Activated CD8-positive, alpha-beta T cell treated with anti-CD3 and anti-CD28 coated beads for 36 hours (primary cell): ENCODE results near the gene ATP5ME. TPM values are rescaled to one million over a fixed set of nuclear protein-coding genes. Genes with fewer than 3 reads are reported as not detected.
A peak's percentile ranks its signal among the peaks of the same experiment; 100 is the strongest.

Experiments
- ATAC-seq: fragments of 200-7000 bp; cut with Tn5 transposase; one replicate; pipeline ENCODE4 v1.10.0; 2021; ENCODE audit warnings: mild to moderate bottlenecking, moderate library complexity
- CTCF ChIA-PET: fragments of 350-600 bp; sonication (Branson Sonifier 250); formaldehyde crosslinking; loops from one replicate; lab custom pipeline; 2021; ENCODE audit warnings: antibody characterized with exemption; lab: Charles Lee
- POLR2A ChIA-PET: fragments of 350-600 bp; sonication (Branson Sonifier 250); formaldehyde crosslinking; loops from one replicate; lab custom pipeline; 2021; ENCODE audit warnings: antibody characterized with exemption; lab: Charles Lee
- DNase-seq: peaks from one replicate; pipeline ENCODE4 v3.0.0-alpha.2; 2020
- H3K27ac Mint-ChIP-seq: one replicate; pipeline ENCODE4 v1.8.0; 2021; ENCODE audit warnings: mild to moderate bottlenecking, mixed read lengths
- H3K27me3 Mint-ChIP-seq: one replicate; pipeline ENCODE4 v1.8.0; 2021; ENCODE audit warnings: mixed read lengths
- H3K36me3 Mint-ChIP-seq: one replicate; pipeline ENCODE4 v1.8.0; 2021; ENCODE audit warnings: low read depth, mixed read lengths
- H3K4me1 Mint-ChIP-seq: one replicate; pipeline ENCODE4 v1.8.0; 2021; ENCODE audit warnings: low read depth, mixed read lengths
- H3K4me3 Mint-ChIP-seq: one replicate; pipeline ENCODE4 v1.8.0; 2021; ENCODE audit warnings: mild to moderate bottlenecking, moderate library complexity, mixed read lengths
- H3K9me3 Mint-ChIP-seq: one replicate; pipeline ENCODE4 v1.8.0; 2021; ENCODE audit warnings: mixed read lengths
- intact Hi-C: fragments of 100-400 bp; cut with micrococcal nuclease; formaldehyde crosslinking; loops from one replicate; pipeline ENCODE4 v1.10.0; 2022
- total RNA-seq, 2 experiments: library from RNA; stranded (reverse); gene quantifications; one replicate each; pipeline ENCODE4 v1.2.3, GENCODE V29; 2021
- TF ChIP-seq, protein P1 (sequence below): fragments of 200-600 bp; IDR thresholded peaks from one replicate; pipeline ENCODE4 v1.8.0; 2022; ENCODE audit warnings: antibody characterized with exemption, mild to moderate bottlenecking

The ATP5ME gene
- total RNA-seq, 2 experiments from 2014 or later = 221 to 234 TPM

DNA sequence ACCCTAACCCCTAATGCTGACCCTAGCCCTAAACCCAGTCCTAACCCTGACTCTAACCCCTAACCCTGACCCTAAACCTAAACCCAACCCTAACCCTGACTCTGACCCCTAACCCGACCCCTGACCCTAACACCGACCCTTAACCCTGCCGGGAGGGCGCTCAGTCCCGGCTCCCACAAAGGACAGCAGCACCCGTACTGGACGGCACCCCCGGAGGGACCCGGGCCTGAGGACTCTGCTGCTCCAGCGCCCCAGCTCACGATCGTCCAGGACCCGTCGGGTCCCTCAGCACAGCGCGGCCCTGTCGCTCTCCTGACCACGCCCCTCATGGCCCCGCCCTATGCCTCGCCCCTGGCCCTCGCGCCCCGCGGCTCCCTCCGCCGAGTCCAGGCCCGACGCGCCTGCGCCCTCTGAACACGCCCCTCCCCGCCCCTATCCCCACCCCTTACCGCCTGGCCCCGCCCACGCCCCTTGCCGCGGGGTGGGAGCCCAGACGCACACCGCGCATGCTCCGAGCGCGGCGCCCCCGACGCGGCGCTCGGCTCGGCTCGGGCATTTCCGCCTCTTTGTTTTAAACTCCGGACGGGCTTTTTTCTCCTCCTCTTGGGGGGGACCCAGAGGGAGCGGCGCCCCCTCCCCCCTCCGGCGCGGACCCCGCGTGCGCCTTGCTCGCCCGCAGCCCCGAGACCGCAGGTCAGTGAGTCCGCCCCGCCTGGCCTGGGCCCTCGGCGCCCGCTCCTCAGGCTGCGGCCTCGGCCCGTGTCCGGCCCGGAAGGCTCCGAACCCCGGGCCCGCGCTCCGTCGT lies 31.4 kb upstream of the ATP5ME start, which contains the start of gene PCGF3:
TSS of gene PCGF3 (plus strand) at position 555 of the 805 bp plus-strand sequence. CDS start 27,849 bp downstream, outside the sequence.
- intact Hi-C loops = no loop called here
- POLR2A ChIA-PET = no interaction called here
- H3K4me3 Mint-ChIP-seq = peak within 1 kb of the TSS; percentile 68
- ATAC-seq (peak; percentile 99), DNase-seq (peak; percentile 98)
- no peak within 1 kb of the TSS for H3K27ac Mint-ChIP-seq
- no peaks in the 10 kb centered on the region for H3K9me3 Mint-ChIP-seq
- peaks cover 3% of the 10 kb centered on the region for H3K36me3 Mint-ChIP-seq
- TF ChIP-seq, protein P1, sequence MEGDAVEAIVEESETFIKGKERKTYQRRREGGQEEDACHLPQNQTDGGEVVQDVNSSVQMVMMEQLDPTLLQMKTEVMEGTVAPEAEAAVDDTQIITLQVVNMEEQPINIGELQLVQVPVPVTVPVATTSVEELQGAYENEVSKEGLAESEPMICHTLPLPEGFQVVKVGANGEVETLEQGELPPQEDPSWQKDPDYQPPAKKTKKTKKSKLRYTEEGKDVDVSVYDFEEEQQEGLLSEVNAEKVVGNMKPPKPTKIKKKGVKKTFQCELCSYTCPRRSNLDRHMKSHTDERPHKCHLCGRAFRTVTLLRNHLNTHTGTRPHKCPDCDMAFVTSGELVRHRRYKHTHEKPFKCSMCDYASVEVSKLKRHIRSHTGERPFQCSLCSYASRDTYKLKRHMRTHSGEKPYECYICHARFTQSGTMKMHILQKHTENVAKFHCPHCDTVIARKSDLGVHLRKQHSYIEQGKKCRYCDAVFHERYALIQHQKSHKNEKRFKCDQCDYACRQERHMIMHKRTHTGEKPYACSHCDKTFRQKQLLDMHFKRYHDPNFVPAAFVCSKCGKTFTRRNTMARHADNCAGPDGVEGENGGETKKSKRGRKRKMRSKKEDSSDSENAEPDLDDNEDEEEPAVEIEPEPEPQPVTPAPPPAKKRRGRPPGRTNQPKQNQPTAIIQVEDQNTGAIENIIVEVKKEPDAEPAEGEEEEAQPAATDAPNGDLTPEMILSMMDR = no peak
- CTCF ChIA-PET = no interaction called here
- peaks cover 20% of the 10 kb centered on the region for H3K4me1 Mint-ChIP-seq
- H3K27me3 Mint-ChIP-seq = no peaks in the 10 kb centered on the region

DNA sequence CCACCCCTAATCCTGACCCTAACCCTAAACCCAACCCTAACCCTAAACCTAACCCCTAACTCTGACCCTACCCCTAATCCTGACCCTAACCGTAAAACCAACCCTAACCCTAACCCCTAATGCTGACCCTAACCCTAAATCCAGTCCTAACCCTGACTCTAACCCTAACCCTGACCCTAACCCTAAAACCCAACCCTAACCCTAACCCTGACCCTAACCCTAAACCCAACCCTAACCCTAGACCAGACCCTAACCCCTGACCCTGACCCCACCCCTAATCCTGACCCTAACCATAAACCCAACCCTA lies 30.8 kb upstream of the ATP5ME start:
- ChIA-PET CTCF (no interaction called here), POLR2A (no interaction called here)
- Mint-ChIP-seq H3K27me3 (no peaks in the 10 kb centered on the region), H3K9me3 (no peaks in the 10 kb centered on the region), H3K36me3 (peaks cover 3% of the 10 kb centered on the region), H3K4me3 (peak overlapping the region; percentile 68), H3K4me1 (peaks cover 18% of the 10 kb centered on the region), H3K27ac (no peak overlapping the region)
- intact Hi-C loops = no loop called here
- no peak for ATAC-seq
- no peak for DNase-seq
- TF ChIP-seq, protein P1 = no peak

DNA sequence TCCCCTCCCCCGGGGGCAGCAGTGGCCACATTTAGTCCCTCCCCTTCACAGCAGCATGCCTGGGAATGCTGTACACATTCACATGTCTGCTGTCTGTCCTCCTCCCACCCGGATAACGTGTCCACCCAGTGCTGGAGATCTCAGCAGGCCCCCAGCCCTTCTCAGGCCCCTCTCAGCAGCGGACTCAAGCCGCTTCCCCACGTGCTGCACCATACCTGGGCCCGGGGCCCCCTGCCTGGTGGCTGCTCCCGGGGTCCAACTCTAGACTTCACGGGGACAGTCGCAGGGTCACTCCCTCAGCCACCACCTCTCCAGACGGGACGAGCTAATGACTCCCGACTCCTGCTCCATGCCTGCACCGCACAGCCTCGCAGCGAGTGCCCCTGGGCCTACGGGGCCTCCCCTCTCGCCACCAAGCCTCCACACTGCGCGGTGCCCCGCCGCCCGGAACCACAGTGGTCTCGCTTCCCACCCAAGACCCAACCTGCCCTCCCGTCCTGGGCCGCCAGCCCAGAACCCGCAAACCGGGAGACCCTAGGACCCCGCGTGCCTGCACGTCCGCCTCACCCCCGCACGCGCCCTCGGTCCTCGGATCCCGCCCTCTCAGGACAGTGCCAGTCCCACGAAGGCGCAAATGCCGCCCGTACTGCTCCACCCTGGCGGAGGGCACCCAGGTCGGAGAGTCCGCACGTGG lies 30.3 kb upstream of the ATP5ME start:
- Mint-ChIP-seq H3K9me3 (no peaks in the 10 kb centered on the region), H3K4me1 (peaks cover 17% of the 10 kb centered on the region), H3K27me3 (no peaks in the 10 kb centered on the region), H3K36me3 (peaks cover 3% of the 10 kb centered on the region), H3K4me3 (no peak overlapping the region), H3K27ac (no peak overlapping the region)
- intact Hi-C loops = no loop called here
- CTCF ChIA-PET = interaction anchor here (1.3 kb wide), 1 partner anchor 20 kb away, joined by 4 read pairs; no protein-coding TSS in a partner anchor
- POLR2A ChIA-PET = interaction anchor here (0.8 kb wide), 1 partner anchor 17 kb away, joined by 3 read pairs; no protein-coding TSS in a partner anchor
- ATAC-seq (no peak), DNase-seq (no peak)
- TF ChIP-seq, protein P1 = no peak

DNA sequence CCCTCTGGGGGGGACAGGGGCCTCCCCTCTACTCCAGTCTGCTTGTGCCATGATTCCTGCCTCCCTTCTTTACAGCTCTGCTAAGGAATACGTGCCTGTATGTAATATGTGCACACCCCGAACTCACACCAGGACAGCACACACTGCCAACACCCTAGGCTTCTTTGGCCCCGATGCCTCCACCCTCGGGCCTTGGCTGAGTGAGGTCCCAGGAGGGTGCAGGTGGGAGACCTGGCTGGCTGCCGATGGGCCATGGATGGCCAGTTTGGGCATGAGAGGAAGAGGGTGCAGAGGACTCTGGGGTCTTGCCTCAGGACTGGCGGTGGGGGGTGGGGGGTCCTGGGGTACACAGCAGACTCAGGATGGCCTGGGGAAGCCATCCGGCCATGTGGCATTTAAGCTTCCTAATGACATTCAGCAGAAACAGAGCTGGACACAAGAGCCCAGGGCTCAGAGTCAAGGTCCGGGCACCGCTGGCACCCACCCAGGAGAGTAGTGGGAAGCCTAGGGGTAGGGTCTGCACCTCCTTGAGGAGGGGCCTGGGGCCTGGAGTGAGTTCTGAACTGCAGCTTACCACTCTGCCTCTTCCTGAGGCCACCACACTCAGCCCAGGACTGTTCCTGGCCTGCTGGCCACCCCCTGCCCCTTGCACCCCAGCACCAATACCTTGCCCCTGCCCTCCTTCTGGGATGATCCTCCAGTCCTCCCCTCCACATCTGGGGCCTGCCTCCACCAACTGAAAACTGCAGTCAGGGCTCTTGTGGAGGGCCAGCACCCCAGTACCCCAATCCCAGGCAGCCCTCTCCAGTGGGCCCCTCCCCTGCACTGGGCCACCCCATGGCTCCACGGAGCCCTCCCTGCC lies 29.5 kb upstream of the ATP5ME start:
- Mint-ChIP-seq H3K4me3 (no peak overlapping the region), H3K27me3 (no peaks in the 10 kb centered on the region), H3K27ac (no peak overlapping the region), H3K9me3 (no peaks in the 10 kb centered on the region), H3K36me3 (peaks cover under 1% of the 10 kb centered on the region), H3K4me1 (peaks cover 16% of the 10 kb centered on the region)
- no peak for ATAC-seq
- ChIA-PET CTCF (interaction anchor here (1.3 kb wide), 1 partner anchor 19 kb away, joined by 4 read pairs; no protein-coding TSS in a partner anchor), POLR2A (interaction anchor here (0.8 kb wide), 1 partner anchor 16 kb away, joined by 3 read pairs; no protein-coding TSS in a partner anchor)
- TF ChIP-seq, protein P1 = no peak
- DNase-seq = no peak
- intact Hi-C loops = no loop called here
